Smooth muscle cell (in vitro differentiated cells): ENCODE results near the gene ACOT9. TPM values are rescaled to one million over a fixed set of nuclear protein-coding genes. Genes with fewer than 3 reads are reported as not detected.

Experiments used
- DNase-seq: peaks from one replicate; lab custom pipeline; 2025; ENCODE audit not compliant: unreplicated experiment; lab: John Stamatoyannopoulos, UW
- H2AFZ ChIP-seq: fragments of 200-600 bp; sonication (generic); 2 replicates; pipeline ENCODE4 v1.6.0; 2016; ENCODE audit warnings: antibody characterized with exemption, low read depth, mild to moderate bottlenecking
- H3F3A ChIP-seq: fragments of 200-600 bp; sonication (generic); 2 replicates; pipeline ENCODE4 v1.6.0; 2017; ENCODE audit warnings: antibody characterized with exemption, low read depth
- H3K27ac ChIP-seq: fragments of 200-600 bp; sonication (generic); 2 replicates; pipeline ENCODE4 v1.5.1; 2016; ENCODE audit warnings: low read depth, mild to moderate bottlenecking
- H3K27me3 ChIP-seq: fragments of 200-600 bp; sonication (generic); 2 replicates; pipeline ENCODE4 v1.6.1; 2016; ENCODE audit warnings: low read depth, mild to moderate bottlenecking
- H3K36me3 ChIP-seq: fragments of 200-600 bp; sonication (generic); 2 replicates; pipeline ENCODE4 v1.5.1; 2016; ENCODE audit warnings: low read depth
- H3K4me1 ChIP-seq: fragments of 200-600 bp; sonication (generic); 2 replicates; pipeline ENCODE4 v1.5.1; 2016; ENCODE audit warnings: low read depth
- H3K4me2 ChIP-seq: fragments of 200-600 bp; sonication (generic); 2 replicates; pipeline ENCODE4 v1.6.0; 2016; ENCODE audit warnings: mild to moderate bottlenecking
- H3K4me3 ChIP-seq: fragments of 200-600 bp; sonication (generic); 2 replicates; pipeline ENCODE4 v1.5.1; 2016; ENCODE audit warnings: mild to moderate bottlenecking
- H3K79me2 ChIP-seq: fragments of 200-600 bp; sonication (generic); 2 replicates; pipeline ENCODE4 v1.6.0; 2016; ENCODE audit warnings: low read depth, mild to moderate bottlenecking
- H3K9ac ChIP-seq: fragments of 200-600 bp; sonication (generic); 2 replicates; pipeline ENCODE4 v1.6.0; 2016; ENCODE audit warnings: low read depth
- H3K9me3 ChIP-seq: fragments of 200-600 bp; sonication (generic); replicated peaks from 2 replicates; pipeline ENCODE4 v1.5.1; 2016; ENCODE audit warnings: low read depth
- H4K20me1 ChIP-seq: fragments of 200-600 bp; sonication (generic); 2 replicates; pipeline ENCODE4 v1.6.0; 2016; ENCODE audit warnings: low read depth
- WGBS: methylation state at CpG from one replicate; pipeline ENCODE4 v1.1.7; 2016; ENCODE audit warnings: low lambda C conversion rate; 5-methylcytosine and 5-hydroxymethylcytosine counted together
- polyA plus RNA-seq: library from polyadenylated mRNA; unstranded; fragments of >200 nt; fragmentation: Nextera tagmentation; extraction: Ambion mirVana; gene quantifications from 2 replicates; pipeline ENCODE4 v1.2.1, GENCODE V29; 2016
- total RNA-seq: library from RNA; depleted of rRNA; stranded (reverse); fragments of >200 nt; gene quantifications from 2 replicates; pipeline ENCODE4 v1.2.3, GENCODE V29; 2014
- TF ChIP-seq, protein P1 (sequence below): fragments of 200-600 bp; sonication (generic); IDR thresholded peaks from 2 replicates; pipeline ENCODE4 v1.5.1; 2017; ENCODE audit warnings: borderline replicate concordance, mild to moderate bottlenecking, antibody characterized with exemption; ENCODE audit not compliant: insufficient read depth, poor library complexity, severe bottlenecking

Gene ACOT9
- total and polyA plus RNA-seq, 2 experiments from 2014 or later: 55.4 to 73.2 TPM

DNA sequence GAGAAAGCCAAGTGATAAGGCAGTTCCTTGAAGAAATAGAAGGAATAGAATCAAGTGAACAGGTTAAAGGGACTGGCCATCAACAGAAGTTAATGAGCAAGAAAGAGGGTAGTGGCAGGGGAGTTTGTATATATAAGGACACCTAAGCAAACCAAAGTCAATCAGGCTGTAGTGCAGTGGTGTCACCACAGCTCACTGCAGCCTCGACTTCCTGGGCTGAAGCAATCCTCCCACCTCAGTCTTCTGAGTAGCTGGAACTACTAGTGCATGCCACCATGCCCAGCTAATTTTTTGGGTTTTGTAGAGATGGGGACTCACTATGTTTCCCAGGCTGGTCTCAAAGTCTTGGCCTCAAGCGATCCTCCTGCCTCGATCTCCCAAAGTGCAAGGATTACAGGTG, 15.9 kb downstream of the ACOT9 start:
- Histone ChIP-seq H3K4me1 (no peaks in the 10 kb centered on the region), H3K4me3 (no peak overlapping the region), H3K9me3 (no peaks in the 10 kb centered on the region), H4K20me1 (no peaks in the 10 kb centered on the region), H3K36me3 (no peaks in the 10 kb centered on the region), H3F3A (no peaks in the 10 kb centered on the region), H3K4me2 (no peak overlapping the region), H3K9ac (no peak overlapping the region), H2AFZ (no peak overlapping the region), H3K27me3 (no peaks in the 10 kb centered on the region), H3K79me2 (no peaks in the 10 kb centered on the region), H3K27ac (no peak overlapping the region)
- no peak for DNase-seq
- TF ChIP-seq, protein P1, sequence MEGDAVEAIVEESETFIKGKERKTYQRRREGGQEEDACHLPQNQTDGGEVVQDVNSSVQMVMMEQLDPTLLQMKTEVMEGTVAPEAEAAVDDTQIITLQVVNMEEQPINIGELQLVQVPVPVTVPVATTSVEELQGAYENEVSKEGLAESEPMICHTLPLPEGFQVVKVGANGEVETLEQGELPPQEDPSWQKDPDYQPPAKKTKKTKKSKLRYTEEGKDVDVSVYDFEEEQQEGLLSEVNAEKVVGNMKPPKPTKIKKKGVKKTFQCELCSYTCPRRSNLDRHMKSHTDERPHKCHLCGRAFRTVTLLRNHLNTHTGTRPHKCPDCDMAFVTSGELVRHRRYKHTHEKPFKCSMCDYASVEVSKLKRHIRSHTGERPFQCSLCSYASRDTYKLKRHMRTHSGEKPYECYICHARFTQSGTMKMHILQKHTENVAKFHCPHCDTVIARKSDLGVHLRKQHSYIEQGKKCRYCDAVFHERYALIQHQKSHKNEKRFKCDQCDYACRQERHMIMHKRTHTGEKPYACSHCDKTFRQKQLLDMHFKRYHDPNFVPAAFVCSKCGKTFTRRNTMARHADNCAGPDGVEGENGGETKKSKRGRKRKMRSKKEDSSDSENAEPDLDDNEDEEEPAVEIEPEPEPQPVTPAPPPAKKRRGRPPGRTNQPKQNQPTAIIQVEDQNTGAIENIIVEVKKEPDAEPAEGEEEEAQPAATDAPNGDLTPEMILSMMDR: no peak
- WGBS: 92% methylated on average over 3 of the region's 3 CpGs

DNA sequence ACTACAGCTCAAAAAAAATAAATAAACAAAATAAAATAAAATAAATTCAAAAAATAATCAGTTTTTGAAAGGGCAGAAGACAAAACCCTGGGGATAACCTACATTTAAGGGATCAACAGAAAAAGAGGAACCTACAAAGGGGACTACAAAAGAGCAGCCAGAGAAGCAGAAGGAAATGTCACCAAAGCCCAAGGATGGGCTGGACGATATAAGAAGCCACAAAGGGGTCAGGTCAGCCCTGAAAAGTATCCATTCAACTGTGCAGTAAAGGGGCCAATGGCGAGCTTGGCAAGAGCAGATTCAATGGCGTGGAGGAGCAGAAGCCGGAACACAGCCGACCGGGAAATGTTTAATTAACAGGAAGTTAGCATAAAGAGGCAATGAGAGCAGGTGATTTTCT, 16.9 kb downstream of the ACOT9 start:
- H3K9ac ChIP-seq: no peak overlapping the region
- H3K4me3 ChIP-seq: no peak overlapping the region
- H3K4me2 ChIP-seq: no peak overlapping the region
- no peak overlapping the region for H2AFZ ChIP-seq
- no peak overlapping the region for H3K27ac ChIP-seq
- no peak for DNase-seq
- TF ChIP-seq, protein P1: no peak
- H3K4me1 ChIP-seq: no peaks in the 10 kb centered on the region
- H4K20me1 ChIP-seq: no peaks in the 10 kb centered on the region
- no peaks in the 10 kb centered on the region for H3K36me3 ChIP-seq
- H3F3A ChIP-seq: no peaks in the 10 kb centered on the region
- no peaks in the 10 kb centered on the region for H3K79me2 ChIP-seq
- H3K9me3 ChIP-seq: no peaks in the 10 kb centered on the region
- WGBS: 94% methylated on average over 6 of the region's 6 CpGs
- H3K27me3 ChIP-seq: no peaks in the 10 kb centered on the region

DNA sequence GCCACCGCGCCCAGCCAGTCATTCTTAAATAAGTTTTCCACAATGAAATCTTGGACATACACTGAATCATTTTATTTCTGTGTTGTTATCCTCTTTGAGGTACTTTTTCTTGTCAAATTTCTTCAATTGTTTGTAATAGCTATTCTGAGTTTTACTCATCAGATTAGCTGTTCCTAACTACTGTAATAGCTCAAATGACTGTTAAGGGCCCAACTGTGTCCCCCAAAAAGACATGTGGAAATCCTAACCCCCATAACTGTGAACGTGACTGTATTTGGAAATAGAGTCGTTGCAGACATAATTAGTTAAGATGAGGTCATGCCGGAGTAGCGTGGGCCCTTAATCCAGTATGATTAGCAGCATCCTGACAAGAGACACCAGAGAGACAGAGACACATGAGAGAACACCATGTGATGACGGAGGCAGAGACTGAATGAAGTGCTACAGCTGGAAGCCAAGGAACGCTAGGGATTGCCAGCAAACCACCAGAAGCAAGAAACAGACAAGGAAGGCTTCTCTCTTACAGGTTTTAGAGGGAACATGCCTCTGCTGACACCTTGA, 22.9 kb downstream of the ACOT9 start:
- TF ChIP-seq, protein P1: no peak
- Histone ChIP-seq H3K27ac (peak overlapping the region; percentile 24), H2AFZ (no peak overlapping the region), H3K27me3 (no peaks in the 10 kb centered on the region), H4K20me1 (peaks cover 6% of the 10 kb centered on the region), H3K4me3 (no peak overlapping the region), H3K4me1 (no peaks in the 10 kb centered on the region), H3K36me3 (no peaks in the 10 kb centered on the region), H3F3A (no peaks in the 10 kb centered on the region), H3K9ac (no peak overlapping the region), H3K9me3 (no peaks in the 10 kb centered on the region), H3K79me2 (no peaks in the 10 kb centered on the region), H3K4me2 (peak overlapping the region; percentile 2)
- DNase-seq: no peak
- 46% methylated on average over 8 of the region's 8 CpGs for WGBS

DNA sequence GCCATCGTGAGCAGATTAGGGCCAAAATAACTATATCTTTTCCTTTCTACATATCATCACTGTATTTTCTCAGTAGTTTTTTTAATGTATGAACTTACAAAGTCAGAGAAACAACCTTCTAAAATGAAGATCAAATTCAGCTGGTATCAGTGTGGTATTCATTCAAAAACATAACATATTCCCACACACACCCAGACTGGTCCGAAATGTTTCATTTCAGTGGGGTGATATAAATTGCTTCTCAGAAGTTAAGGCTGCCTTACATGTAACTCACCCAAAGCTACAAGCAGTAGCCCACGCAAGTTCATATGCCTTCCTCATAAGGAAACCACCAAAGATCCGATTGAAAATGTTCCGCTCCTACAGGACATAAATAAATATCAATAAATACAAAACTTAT, 37.8 kb downstream of the ACOT9 start:
- H3K27ac ChIP-seq: no peak overlapping the region
- no peaks in the 10 kb centered on the region for H3K9me3 ChIP-seq
- H3K27me3 ChIP-seq: no peaks in the 10 kb centered on the region
- H3K79me2 ChIP-seq: no peaks in the 10 kb centered on the region
- no peak overlapping the region for H3K4me2 ChIP-seq
- no peak overlapping the region for H2AFZ ChIP-seq
- DNase-seq: no peak
- TF ChIP-seq, protein P1: no peak
- no peaks in the 10 kb centered on the region for H3F3A ChIP-seq
- H3K9ac ChIP-seq: no peak overlapping the region
- no peak overlapping the region for H3K4me3 ChIP-seq
- H3K4me1 ChIP-seq: no peaks in the 10 kb centered on the region
- 96% methylated on average over 5 of the region's 5 CpGs for WGBS
- no peaks in the 10 kb centered on the region for H3K36me3 ChIP-seq
- no peaks in the 10 kb centered on the region for H4K20me1 ChIP-seq
